Activated CD8-positive, alpha-beta memory T cell treated with anti-CD3 and anti-CD28 coated beads, Interleukin-2, amount 10 ng/mL, durations not matched to agents 7 days and 5 days (primary cell): ENCODE results near the gene HLCS. TPM values are rescaled to one million over a fixed set of nuclear protein-coding genes. Genes with fewer than 3 reads are reported as not detected.

ENCODE experiments used
- ATAC-seq: fragments of 150-1000 bp; cut with Tn5 transposase; one replicate; pipeline ENCODE4 v1.10.0; 2021; ENCODE audit warnings: moderate library complexity
- CTCF ChIA-PET: fragments of 350-600 bp; sonication (Branson Sonifier 250); formaldehyde crosslinking; loops from one replicate; lab custom pipeline; 2021; ENCODE audit warnings: antibody characterized with exemption; lab: Charles Lee
- DNase-seq: peaks from one replicate; pipeline ENCODE4 v3.0.0-alpha.2; 2020
- H3K27ac Mint-ChIP-seq: one replicate; pipeline ENCODE4 v1.8.0; 2021; ENCODE audit warnings: mild to moderate bottlenecking, mixed read lengths
- H3K27me3 Mint-ChIP-seq: one replicate; pipeline ENCODE4 v1.8.0; 2021; ENCODE audit warnings: mixed read lengths
- H3K36me3 Mint-ChIP-seq: one replicate; pipeline ENCODE4 v1.8.0; 2021; ENCODE audit warnings: mild to moderate bottlenecking, mixed read lengths
- H3K4me1 Mint-ChIP-seq: one replicate; pipeline ENCODE4 v1.8.0; 2021; ENCODE audit warnings: mixed read lengths
- H3K4me3 Mint-ChIP-seq: one replicate; pipeline ENCODE4 v1.8.0; 2021; ENCODE audit warnings: mild to moderate bottlenecking, moderate library complexity, mixed read lengths
- H3K9me3 Mint-ChIP-seq: one replicate; pipeline ENCODE4 v1.8.0; 2022; ENCODE audit warnings: low read depth, mixed read lengths
- total RNA-seq, 2 experiments: library from RNA; stranded (reverse); gene quantifications; one replicate each; pipeline ENCODE4 v1.2.3, GENCODE V29; 2021

The HLCS gene
- total RNA-seq, 2 experiments from 2014 or later = 14.2 to 16.2 TPM

DNA sequence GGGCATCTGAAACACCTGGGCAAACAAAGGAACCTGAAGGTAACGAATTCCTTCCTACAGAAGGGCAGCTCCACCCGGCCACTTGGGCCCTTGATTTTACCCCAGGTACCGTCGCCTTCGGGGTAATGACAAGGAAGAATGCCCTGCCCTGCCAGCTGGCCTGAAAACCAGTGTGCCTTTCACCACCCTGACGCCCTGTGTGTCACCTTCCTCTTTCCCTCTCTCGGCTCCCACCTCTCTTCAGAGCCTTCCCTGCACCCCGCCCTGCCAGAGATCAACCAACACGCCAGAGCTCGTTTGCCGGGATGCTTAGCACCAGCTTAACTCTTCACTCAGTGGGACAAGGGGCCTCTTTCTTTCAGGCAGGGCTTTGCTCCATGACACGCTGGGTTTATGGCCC lies 181.5 kb downstream of the HLCS start:
- no peak overlapping the region for H3K27ac Mint-ChIP-seq
- no peaks in the 10 kb centered on the region for H3K36me3 Mint-ChIP-seq
- CTCF ChIA-PET = interaction anchor here (1.2 kb wide), 1 partner anchor 11 kb away, joined by 3 read pairs; no protein-coding TSS in a partner anchor
- DNase-seq = no peak
- H3K27me3 Mint-ChIP-seq = no peaks in the 10 kb centered on the region
- H3K4me1 Mint-ChIP-seq = no peaks in the 10 kb centered on the region
- H3K9me3 Mint-ChIP-seq = no peaks in the 10 kb centered on the region
- H3K4me3 Mint-ChIP-seq = no peak overlapping the region
- ATAC-seq = no peak

- no peaks in the 10 kb centered on the region for H3K9me3 Mint-ChIP-seq
- no peak overlapping the region for H3K27ac Mint-ChIP-seq
- ATAC-seq = no peak
- no peak for DNase-seq
- H3K27me3 Mint-ChIP-seq = no peaks in the 10 kb centered on the region
- H3K4me1 Mint-ChIP-seq = no peaks in the 10 kb centered on the region
- no peak overlapping the region for H3K4me3 Mint-ChIP-seq
- no peaks in the 10 kb centered on the region for H3K36me3 Mint-ChIP-seq
- CTCF ChIA-PET = interaction anchor here (1.2 kb wide), 1 partner anchor 10 kb away, joined by 3 read pairs; no protein-coding TSS in a partner anchor
Measured at GRCh38 chr21:36783612-36784374, 182.7 kb downstream of the HLCS start.

DNA sequence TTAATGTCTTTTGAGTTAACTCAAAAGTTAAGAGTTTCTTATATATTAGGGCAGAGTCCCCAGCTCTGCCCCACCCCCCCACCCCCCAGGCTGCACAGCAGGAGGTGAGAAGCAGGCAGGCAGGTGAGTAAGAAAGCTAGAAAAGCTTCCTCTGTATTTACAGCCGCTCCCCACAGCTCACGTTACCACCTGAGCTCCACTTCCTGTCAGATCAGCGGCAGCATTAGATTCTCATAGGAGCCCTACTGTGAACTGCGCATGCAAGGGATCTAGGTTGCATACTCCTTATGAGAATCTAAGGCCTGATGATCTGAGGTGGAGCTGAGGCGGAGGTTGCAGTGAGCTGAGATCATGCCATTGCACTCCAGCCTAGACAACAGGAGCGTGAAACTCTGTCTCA lies 185.6 kb downstream of the HLCS start:
- H3K9me3 Mint-ChIP-seq = no peaks in the 10 kb centered on the region
- ATAC-seq (no peak), DNase-seq (no peak)
- CTCF ChIA-PET = interaction anchor here (1.6 kb wide), 1 partner anchor 10 kb away, joined by 3 read pairs; no protein-coding TSS in a partner anchor
- no peak overlapping the region for H3K27ac Mint-ChIP-seq
- no peak overlapping the region for H3K4me3 Mint-ChIP-seq
- H3K27me3 Mint-ChIP-seq = no peaks in the 10 kb centered on the region
- no peaks in the 10 kb centered on the region for H3K4me1 Mint-ChIP-seq
- no peaks in the 10 kb centered on the region for H3K36me3 Mint-ChIP-seq

- ATAC-seq = no peak
- no peak overlapping the region for H3K27ac Mint-ChIP-seq
- H3K4me1 Mint-ChIP-seq = no peaks in the 10 kb centered on the region
- H3K36me3 Mint-ChIP-seq = no peaks in the 10 kb centered on the region
- H3K27me3 Mint-ChIP-seq = no peaks in the 10 kb centered on the region
- H3K4me3 Mint-ChIP-seq = no peak overlapping the region
- DNase-seq = no peak
- H3K9me3 Mint-ChIP-seq = no peaks in the 10 kb centered on the region
- CTCF ChIA-PET = no interaction called here
Measured at GRCh38 chr21:36776981-36777617, 189.4 kb downstream of the HLCS start.

GRCh38 chr21:36773995-36774394 lies 192.5 kb downstream of the HLCS start:
- no peak for ATAC-seq
- Mint-ChIP-seq H3K27me3 (no peaks in the 10 kb centered on the region), H3K27ac (no peak overlapping the region), H3K36me3 (no peaks in the 10 kb centered on the region), H3K4me1 (no peaks in the 10 kb centered on the region), H3K9me3 (no peaks in the 10 kb centered on the region), H3K4me3 (no peak overlapping the region)
- CTCF ChIA-PET = interaction anchor here (1.4 kb wide), 1 partner anchor 11 kb away, joined by 3 read pairs; no protein-coding TSS in a partner anchor
- no peak for DNase-seq

- CTCF ChIA-PET = interaction anchor here (1.4 kb wide), 1 partner anchor 11 kb away, joined by 3 read pairs; no protein-coding TSS in a partner anchor
- no peak for DNase-seq
- Mint-ChIP-seq H3K27ac (no peak overlapping the region), H3K9me3 (no peaks in the 10 kb centered on the region), H3K4me3 (no peak overlapping the region), H3K4me1 (no peaks in the 10 kb centered on the region), H3K27me3 (no peaks in the 10 kb centered on the region), H3K36me3 (no peaks in the 10 kb centered on the region)
- ATAC-seq = no peak
Measured at GRCh38 chr21:36773117-36773516, 193.4 kb downstream of the HLCS start.

DNA sequence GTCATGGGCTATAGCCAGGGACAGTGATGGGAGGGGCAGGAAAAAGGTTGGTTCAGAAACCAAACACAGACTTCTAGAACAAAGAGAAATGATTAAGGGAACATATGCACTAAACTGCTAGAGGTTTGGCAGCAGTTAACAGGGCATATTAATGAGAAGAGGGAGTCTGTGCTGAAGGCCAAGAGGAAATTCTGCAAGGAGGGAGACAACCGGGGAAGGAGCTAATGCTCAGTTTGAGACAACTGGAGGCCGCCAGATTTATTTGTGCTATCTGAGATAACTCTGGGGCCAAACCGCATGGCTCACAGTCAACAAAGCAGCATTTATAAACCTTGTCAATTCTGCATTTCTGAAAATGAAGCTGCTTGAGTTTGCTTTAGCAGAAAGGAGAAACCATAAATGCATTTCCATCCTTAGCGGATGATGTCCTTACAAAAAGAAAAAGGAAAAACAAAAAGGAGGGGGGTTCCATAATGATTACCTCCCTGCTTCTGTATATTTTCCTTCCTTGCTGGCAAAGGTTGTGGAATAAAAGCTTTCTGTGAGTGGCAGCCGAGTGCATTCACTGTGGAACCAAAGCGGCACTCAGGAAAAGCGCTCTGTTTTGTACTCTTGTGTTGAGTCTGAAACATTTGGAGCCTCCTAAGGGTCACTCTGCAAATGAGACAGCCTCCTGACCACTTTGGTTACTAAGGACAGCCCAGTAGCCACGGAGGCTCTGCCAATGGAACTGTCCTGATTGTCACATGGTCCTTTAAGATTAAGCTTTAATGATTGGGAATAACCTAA lies 197.2 kb downstream of the HLCS start:
- DNase-seq = no peak
- H3K9me3 Mint-ChIP-seq = no peaks in the 10 kb centered on the region
- H3K27me3 Mint-ChIP-seq = no peaks in the 10 kb centered on the region
- no peak overlapping the region for H3K4me3 Mint-ChIP-seq
- H3K27ac Mint-ChIP-seq = no peak overlapping the region
- CTCF ChIA-PET = no interaction called here
- H3K4me1 Mint-ChIP-seq = no peaks in the 10 kb centered on the region
- no peak for ATAC-seq
- H3K36me3 Mint-ChIP-seq = no peaks in the 10 kb centered on the region

DNA sequence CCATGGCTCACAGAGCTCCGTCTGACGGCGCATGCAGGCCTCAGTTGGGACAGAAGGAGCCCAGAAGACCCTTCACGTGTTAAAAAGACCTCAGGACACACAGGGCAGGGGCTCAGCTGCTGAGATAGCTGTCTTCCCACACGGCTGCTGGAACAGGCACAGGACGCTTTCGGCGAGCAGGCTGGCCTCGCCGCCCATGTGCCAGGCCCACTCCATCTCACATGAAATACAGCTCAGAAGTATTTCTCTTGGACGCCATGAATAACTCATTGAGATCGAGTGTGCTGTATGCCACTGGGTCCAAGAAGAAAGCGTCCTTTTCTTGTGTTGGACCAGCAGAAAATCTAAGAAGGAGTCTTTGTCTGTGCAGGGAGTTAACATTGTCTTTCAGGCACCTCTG lies 198.0 kb downstream of the HLCS start:
- Mint-ChIP-seq H3K36me3 (no peaks in the 10 kb centered on the region), H3K4me3 (no peak overlapping the region), H3K4me1 (no peaks in the 10 kb centered on the region), H3K27ac (no peak overlapping the region), H3K9me3 (no peaks in the 10 kb centered on the region), H3K27me3 (no peaks in the 10 kb centered on the region)
- CTCF ChIA-PET = no interaction called here
- no peak for ATAC-seq
- no peak for DNase-seq

GRCh38 chr21:36767096-36767495 lies 199.4 kb downstream of the HLCS start:
- no peak for DNase-seq
- Mint-ChIP-seq H3K36me3 (no peaks in the 10 kb centered on the region), H3K4me3 (no peak overlapping the region), H3K27ac (no peak overlapping the region), H3K27me3 (no peaks in the 10 kb centered on the region), H3K9me3 (no peaks in the 10 kb centered on the region), H3K4me1 (no peaks in the 10 kb centered on the region)
- ATAC-seq = no peak
- CTCF ChIA-PET = no interaction called here

GRCh38 chr21:36766511-36766910 lies 200.0 kb downstream of the HLCS start:
- Mint-ChIP-seq H3K4me3 (no peak overlapping the region), H3K9me3 (no peaks in the 10 kb centered on the region), H3K27me3 (no peaks in the 10 kb centered on the region), H3K27ac (no peak overlapping the region), H3K36me3 (no peaks in the 10 kb centered on the region), H3K4me1 (no peaks in the 10 kb centered on the region)
- no peak for DNase-seq
- no peak for ATAC-seq
- CTCF ChIA-PET = no interaction called here

GRCh38 chr21:36765229-36765628 lies 201.2 kb downstream of the HLCS start:
- Mint-ChIP-seq H3K27me3 (no peaks in the 10 kb centered on the region), H3K4me3 (no peak overlapping the region), H3K9me3 (no peaks in the 10 kb centered on the region), H3K4me1 (no peaks in the 10 kb centered on the region), H3K36me3 (no peaks in the 10 kb centered on the region), H3K27ac (no peak overlapping the region)
- DNase-seq = no peak
- ATAC-seq = no peak
- CTCF ChIA-PET = interaction anchor here (1.2 kb wide), 1 partner anchor 135 kb away, joined by 4 read pairs; no protein-coding TSS in a partner anchor

GRCh38 chr21:36763305-36763704 lies 203.2 kb downstream of the HLCS start:
- H3K9me3 Mint-ChIP-seq = no peaks in the 10 kb centered on the region

GRCh38 chr21:36762642-36763041 lies 203.8 kb downstream of the HLCS start:
- no peaks in the 10 kb centered on the region for H3K27me3 Mint-ChIP-seq
- no peak overlapping the region for H3K27ac Mint-ChIP-seq
- CTCF ChIA-PET = interaction anchor here (0.6 kb wide), 1 partner anchor 1302 kb away, joined by 4 read pairs; no protein-coding TSS in a partner anchor
- H3K9me3 Mint-ChIP-seq = no peaks in the 10 kb centered on the region
- H3K4me3 Mint-ChIP-seq = no peak overlapping the region
- ATAC-seq (no peak), DNase-seq (no peak)
- H3K36me3 Mint-ChIP-seq = no peaks in the 10 kb centered on the region
- no peaks in the 10 kb centered on the region for H3K4me1 Mint-ChIP-seq

More at GRCh38 chr21:36763305-36763704, 203.2 kb downstream of the HLCS start:
- no peaks in the 10 kb centered on the region for H3K4me1 Mint-ChIP-seq
- DNase-seq (no peak), ATAC-seq (no peak)
- no peak overlapping the region for H3K4me3 Mint-ChIP-seq
- no peaks in the 10 kb centered on the region for H3K36me3 Mint-ChIP-seq
- no peaks in the 10 kb centered on the region for H3K27me3 Mint-ChIP-seq
- no peak overlapping the region for H3K27ac Mint-ChIP-seq
- CTCF ChIA-PET = interaction anchor here (0.6 kb wide), 1 partner anchor 1303 kb away, joined by 4 read pairs; no protein-coding TSS in a partner anchor
